Ascending aorta (tissue), 2 donors: ENCODE measurements around the gene MRPL58. TPM values are rescaled to one million over a fixed set of nuclear protein-coding genes. Genes with fewer than 3 reads are reported as not detected.
"Not testable (repeated sequence)": the region's sequence is repeated elsewhere in the genome, so short reads cannot be mapped to it uniquely, and the experiment has no call there.

Experiments used
- DNase-seq, 2 donors: peaks; one replicate each; pipeline ENCODE4 v3.0.0-alpha.2; 2019; ENCODE audit warnings: low spot score in 2 of 2
- H3K27ac ChIP-seq, 2 donors: fragments of 200-600 bp; sonication (generic); one replicate each; pipeline ENCODE4 v1.5.1; 2016 to 2017; ENCODE audit warnings: mild to moderate bottlenecking in 1 of 2
- H3K27me3 ChIP-seq: fragments of 200-600 bp; sonication (generic); one replicate; pipeline ENCODE4 v1.5.1; 2017
- H3K36me3 ChIP-seq, 2 donors: fragments of 200-600 bp; sonication (generic); one replicate each; pipeline ENCODE4 v1.5.1; 2016
- H3K4me1 ChIP-seq, 2 donors: fragments of 200-600 bp; sonication (generic); one replicate each; pipeline ENCODE4 v1.5.1; 2016 to 2017; ENCODE audit warnings: mild to moderate bottlenecking in 1 of 2
- H3K4me3 ChIP-seq, 2 donors: fragments of 200-600 bp; sonication (generic); one replicate each; pipeline ENCODE4 v1.5.1; 2016 to 2017; ENCODE audit warnings: mild to moderate bottlenecking in 1 of 2
- H3K9me3 ChIP-seq, 2 donors: fragments of 200-600 bp; sonication (generic); one replicate each; pipeline ENCODE4 v1.5.1; 2016
- CTCF ChIP-seq, 3 experiments: fragments of 200-600 bp in 2 of 3; fragments of 450-650 bp in 1 of 3; sonication (generic) in 2 of 3; IDR thresholded peaks; one replicate each; pipeline ENCODE4 v1.5.1; 2016 to 2019; ENCODE audit warnings: antibody characterized with exemption in 3 of 3, mild to moderate bottlenecking in 1 of 3, moderate library complexity in 1 of 3
- intact Hi-C: fragments of 100-400 bp; cut with DNase I; formaldehyde crosslinking; loops from one replicate; pipeline ENCODE4 v1.15.1; 2023
- total RNA-seq: library from RNA; depleted of rRNA; stranded (reverse); fragments of >200 nt; gene quantifications from one replicate; pipeline ENCODE4 v1.1.0, GENCODE V29; 2016

MRPL58 gene
- 14.5 TPM for total RNA-seq

GRCh38 chr17:75012346-75013091, at the start of gene MRPL58:
MRPL58 (plus strand) TSS chr17:75012670; CDS start chr17:75012687, 17 bp downstream.
- Histone ChIP-seq H3K27ac (peak within 1 kb of the TSS; percentile 83 to 91), H3K36me3 (peaks cover 3 to 10% of the 10 kb centered on the region in 2 donors), H3K9me3 (no peaks in the 10 kb centered on the region), H3K4me1 (peaks cover 4 to 18% of the 10 kb centered on the region in 2 donors), H3K4me3 (peak within 1 kb of the TSS; percentile 68 to 88), H3K27me3 (no peaks in the 10 kb centered on the region)
- intact Hi-C loops, result loop anchor here (1.0 kb wide), 3 partner anchors 20 to 51 kb away; no protein-coding TSS in a partner anchor
- DNase-seq, result peak in 1 of 2 donors; percentile 89
- peak; percentile 59 to 66 (median 63) for TF ChIP-seq CTCF (IDR thresholded peaks at IDR 0.05)

GRCh38 chr17:74963656-74964055, 48.8 kb upstream of the MRPL58 start:
- H3K9me3 ChIP-seq, result no peaks in the 10 kb centered on the region
- H3K27me3 ChIP-seq, result no peaks in the 10 kb centered on the region
- intact Hi-C loops, result loop anchor here (5.0 kb wide), 1 partner anchor 144 kb away; the partner anchor contains the start of gene ARMC7
- H3K27ac ChIP-seq, result no peak overlapping the region
- H3K4me3 ChIP-seq, result no peak overlapping the region
- no peak for TF ChIP-seq CTCF (IDR thresholded peaks at IDR 0.05)
- no peaks in the 10 kb centered on the region for H3K36me3 ChIP-seq
- no peaks in the 10 kb centered on the region for H3K4me1 ChIP-seq
- DNase-seq, result no peak

- H3K27ac ChIP-seq, result no peak overlapping the region
- no peak for TF ChIP-seq CTCF (IDR thresholded peaks at IDR 0.05)
- H3K27me3 ChIP-seq, result no peaks in the 10 kb centered on the region
- no peaks in the 10 kb centered on the region for H3K36me3 ChIP-seq
- no peaks in the 10 kb centered on the region for H3K4me1 ChIP-seq
- no peaks in the 10 kb centered on the region for H3K9me3 ChIP-seq
- no peak for DNase-seq
- intact Hi-C loops, result loop anchor here (5.0 kb wide), 1 partner anchor 143 kb away; the partner anchor contains the start of gene ARMC7
- no peak overlapping the region for H3K4me3 ChIP-seq
Measured at GRCh38 chr17:74964246-74964761, 48.2 kb upstream of the MRPL58 start.

GRCh38 chr17:74964988-74965622, 47.4 kb upstream of the MRPL58 start:
- no peak overlapping the region for H3K4me3 ChIP-seq
- H3K36me3 ChIP-seq, result no peaks in the 10 kb centered on the region
- no peaks in the 10 kb centered on the region for H3K4me1 ChIP-seq
- H3K27me3 ChIP-seq, result no peaks in the 10 kb centered on the region
- intact Hi-C loops, result loop anchor here (5.0 kb wide), 1 partner anchor 142 kb away; the partner anchor contains the start of gene ARMC7
- H3K27ac ChIP-seq, result no peak overlapping the region
- no peak for DNase-seq
- TF ChIP-seq CTCF (IDR thresholded peaks at IDR 0.05), result no peak
- no peaks in the 10 kb centered on the region for H3K9me3 ChIP-seq

- intact Hi-C loops, result no loop called here
- H3K4me3 ChIP-seq, result no peak overlapping the region
- no peaks in the 10 kb centered on the region for H3K36me3 ChIP-seq
- H3K27me3 ChIP-seq, result no peaks in the 10 kb centered on the region
- H3K27ac ChIP-seq, result no peak overlapping the region
- DNase-seq, result no peak
- H3K4me1 ChIP-seq, result peaks cover 4 to 10% of the 10 kb centered on the region in 2 donors
- H3K9me3 ChIP-seq, result no peaks in the 10 kb centered on the region
- TF ChIP-seq CTCF (IDR thresholded peaks at IDR 0.05), result no peak
Measured at GRCh38 chr17:74968361-74968780, 44.1 kb upstream of the MRPL58 start.

- H3K4me1 ChIP-seq, H3K4me3 ChIP-seq, H3K27me3 ChIP-seq, H3K36me3 ChIP-seq, H3K27ac ChIP-seq, H3K9me3 ChIP-seq, intact Hi-C loops, DNase-seq: not testable (repeated sequence)
Measured at GRCh38 chr17:74969501-74969900, 43.0 kb upstream of the MRPL58 start.
